ENCODE results near the gene EPN1. TPM values are rescaled to one million over a fixed set of nuclear protein-coding genes. Genes with fewer than 3 reads are reported as not detected.

The EPN1 gene
- total and polyA plus RNA-seq, 2 of the 13 experiments (the other 11 are each of a cell fraction or from before 2014, with no cell fraction given), result 28.9 to 31.7 TPM

GRCh38 chr19:55646889-55647731 lies 27.9 kb upstream of the EPN1 start (continued):
- no peak for TF ChIP-seq ZNF496 (CRISPR knock-in tag; IDR thresholded peaks at IDR 0.05; ENCODE audit: insufficient replicate concordance)
- TF ChIP-seq CENPT (CRISPR knock-in tag; IDR thresholded peaks at IDR 0.05; ENCODE audit: low read depth), result no peak
- no peak for TF ChIP-seq PPARG (CRISPR knock-in tag; conservative IDR thresholded peaks at IDR 0.05)
- TF ChIP-seq ZNF180 (CRISPR knock-in tag; IDR thresholded peaks at IDR 0.05; ENCODE audit: borderline replicate concordance, low read depth), result no peak
- no peak for TF ChIP-seq ZFX (CRISPR knock-in tag; IDR thresholded peaks at IDR 0.05; ENCODE audit: low read depth)
- no peak for TF ChIP-seq GPN1 (CRISPR knock-in tag; IDR thresholded peaks at IDR 0.05; ENCODE audit: borderline replicate concordance)
- TF ChIP-seq SAP130 (CRISPR knock-in tag; IDR thresholded peaks at IDR 0.05; ENCODE audit: low read depth), result no peak
- TF ChIP-seq ZC3H13 (CRISPR knock-in tag; IDR thresholded peaks at IDR 0.05), result peak; percentile 7; the same call in 1 of the 2 replicates
- no peak for TF ChIP-seq RFX1 (IDR thresholded peaks at IDR 0.05)
- TF ChIP-seq ZNF33B (CRISPR knock-in tag; IDR thresholded peaks at IDR 0.05), result no peak
- TF ChIP-seq RARA (CRISPR knock-in tag; IDR thresholded peaks at IDR 0.05), result no peak
- no peak for TF ChIP-seq MIXL1 (CRISPR knock-in tag; IDR thresholded peaks at IDR 0.05)
- no peak for TF ChIP-seq ZNF274 (CRISPR knock-in tag; IDR thresholded peaks at IDR 0.05)
- TF ChIP-seq, protein P1, sequence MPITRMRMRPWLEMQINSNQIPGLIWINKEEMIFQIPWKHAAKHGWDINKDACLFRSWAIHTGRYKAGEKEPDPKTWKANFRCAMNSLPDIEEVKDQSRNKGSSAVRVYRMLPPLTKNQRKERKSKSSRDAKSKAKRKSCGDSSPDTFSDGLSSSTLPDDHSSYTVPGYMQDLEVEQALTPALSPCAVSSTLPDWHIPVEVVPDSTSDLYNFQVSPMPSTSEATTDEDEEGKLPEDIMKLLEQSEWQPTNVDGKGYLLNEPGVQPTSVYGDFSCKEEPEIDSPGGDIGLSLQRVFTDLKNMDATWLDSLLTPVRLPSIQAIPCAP (CRISPR knock-in tag; IDR thresholded peaks at IDR 0.05; ENCODE audit: low read depth), result no peak
- TF ChIP-seq, protein P2, sequence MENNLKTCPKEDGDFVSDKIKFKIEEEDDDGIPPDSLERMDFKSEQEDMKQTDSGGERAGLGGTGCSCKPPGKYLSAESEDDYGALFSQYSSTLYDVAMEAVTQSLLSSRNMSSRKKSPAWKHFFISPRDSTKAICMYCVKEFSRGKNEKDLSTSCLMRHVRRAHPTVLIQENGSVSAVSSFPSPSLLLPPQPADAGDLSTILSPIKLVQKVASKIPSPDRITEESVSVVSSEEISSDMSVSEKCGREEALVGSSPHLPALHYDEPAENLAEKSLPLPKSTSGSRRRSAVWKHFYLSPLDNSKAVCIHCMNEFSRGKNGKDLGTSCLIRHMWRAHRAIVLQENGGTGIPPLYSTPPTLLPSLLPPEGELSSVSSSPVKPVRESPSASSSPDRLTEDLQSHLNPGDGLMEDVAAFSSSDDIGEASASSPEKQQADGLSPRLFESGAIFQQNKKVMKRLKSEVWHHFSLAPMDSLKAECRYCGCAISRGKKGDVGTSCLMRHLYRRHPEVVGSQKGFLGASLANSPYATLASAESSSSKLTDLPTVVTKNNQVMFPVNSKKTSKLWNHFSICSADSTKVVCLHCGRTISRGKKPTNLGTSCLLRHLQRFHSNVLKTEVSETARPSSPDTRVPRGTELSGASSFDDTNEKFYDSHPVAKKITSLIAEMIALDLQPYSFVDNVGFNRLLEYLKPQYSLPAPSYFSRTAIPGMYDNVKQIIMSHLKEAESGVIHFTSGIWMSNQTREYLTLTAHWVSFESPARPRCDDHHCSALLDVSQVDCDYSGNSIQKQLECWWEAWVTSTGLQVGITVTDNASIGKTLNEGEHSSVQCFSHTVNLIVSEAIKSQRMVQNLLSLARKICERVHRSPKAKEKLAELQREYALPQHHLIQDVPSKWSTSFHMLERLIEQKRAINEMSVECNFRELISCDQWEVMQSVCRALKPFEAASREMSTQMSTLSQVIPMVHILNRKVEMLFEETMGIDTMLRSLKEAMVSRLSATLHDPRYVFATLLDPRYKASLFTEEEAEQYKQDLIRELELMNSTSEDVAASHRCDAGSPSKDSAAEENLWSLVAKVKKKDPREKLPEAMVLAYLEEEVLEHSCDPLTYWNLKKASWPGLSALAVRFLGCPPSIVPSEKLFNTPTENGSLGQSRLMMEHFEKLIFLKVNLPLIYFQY (CRISPR knock-in tag; IDR thresholded peaks at IDR 0.05; ENCODE audit: borderline replicate concordance), result no peak
- TF ChIP-seq GFI1 (CRISPR knock-in tag; IDR thresholded peaks at IDR 0.05; ENCODE audit: borderline replicate concordance), result no peak
